ENCODE data around the gene ABO. TPM values are rescaled to one million over a fixed set of nuclear protein-coding genes. Genes with fewer than 3 reads are reported as not detected.
"Not testable (repeated sequence)": the region's sequence is repeated elsewhere in the genome, so short reads cannot be mapped to it uniquely, and the experiment has no call there.

ABO gene
- total and polyA plus RNA-seq, 2 donors from 2014 or later, result 25.0 to 29.0 TPM

GRCh38 chr9:133252301-133253020 is 22.5 kb downstream of the ABO start:
- FAIRE-seq (no peak), DNase-seq (peak in 3 of 5 donors; percentile 57 to 95 (median 58))
- Histone ChIP-seq H3K4me1 (ENCODE audit: control insufficient read depth in 2 of 3, insufficient read depth in 2 of 3, low read depth in 1 of 3, low read length in 3 of 3) (peaks cover 0 to 31% (median 18%) of the 10 kb centered on the region in 3 donors), H3K9ac (ENCODE audit: low read length in 3 of 3) (peak overlapping the region in 1 of 3 donors; percentile 22), H3K36me3 (ENCODE audit: control insufficient read depth in 2 of 3, insufficient read depth in 3 of 3, low read length in 3 of 3) (peaks cover 0 to 2% (median 0%) of the 10 kb centered on the region in 3 donors), H3K27me3 (ENCODE audit: control insufficient read depth, insufficient read depth, low read length) (no peaks in the 10 kb centered on the region), H3K4me3 (ENCODE audit: low read length in 3 of 3) (no peak overlapping the region), H3K27ac (ENCODE audit: low read depth in 2 of 2, low read length in 2 of 2) (peak overlapping the region; percentile 71 to 89), H3K9me3 (ENCODE audit: control insufficient read depth in 2 of 3, insufficient read depth in 1 of 3, low read length in 3 of 3) (no peaks in the 10 kb centered on the region)
- TF ChIP-seq CTCF (IDR thresholded peaks at IDR 0.05; ENCODE audit: borderline replicate concordance, extremely low read depth, insufficient read depth), result no peak
- intact Hi-C loops (cut with DNase I), result no loop called here

GRCh38 chr9:133251773-133252172 is 23.2 kb downstream of the ABO start:
- H3K27ac ChIP-seq (ENCODE audit: low read depth in 2 of 2, low read length in 2 of 2), result peak overlapping the region; percentile 71 to 89
- no peak overlapping the region for H3K4me3 ChIP-seq (ENCODE audit: low read length in 3 of 3)
- FAIRE-seq, result no peak

GRCh38 chr9:133251221-133251620 is 23.8 kb downstream of the ABO start:
- H3K9ac ChIP-seq (ENCODE audit: low read length in 3 of 3); H3K27me3 ChIP-seq (ENCODE audit: control insufficient read depth, insufficient read depth, low read length); DNase-seq; H3K9me3 ChIP-seq (ENCODE audit: control insufficient read depth in 2 of 3, insufficient read depth in 1 of 3, low read length in 3 of 3); FAIRE-seq; H3K4me3 ChIP-seq (ENCODE audit: low read length in 3 of 3); intact Hi-C loops (cut with DNase I); H3K36me3 ChIP-seq (ENCODE audit: control insufficient read depth in 2 of 3, insufficient read depth in 3 of 3, low read length in 3 of 3): not testable (repeated sequence)
- Histone ChIP-seq H3K27ac (ENCODE audit: low read depth in 2 of 2, low read length in 2 of 2) (peak overlapping the region; percentile 71 to 89), H3K4me1 (ENCODE audit: control insufficient read depth in 2 of 3, insufficient read depth in 2 of 3, low read depth in 1 of 3, low read length in 3 of 3) (peaks cover 0 to 25% (median 14%) of the 10 kb centered on the region in 3 donors)

More at GRCh38 chr9:133251773-133252172, 23.2 kb downstream of the ABO start:
- Histone ChIP-seq H3K27me3 (ENCODE audit: control insufficient read depth, insufficient read depth, low read length) (no peaks in the 10 kb centered on the region), H3K9ac (ENCODE audit: low read length in 3 of 3) (no peak overlapping the region), H3K4me1 (ENCODE audit: control insufficient read depth in 2 of 3, insufficient read depth in 2 of 3, low read depth in 1 of 3, low read length in 3 of 3) (peaks cover 0 to 25% (median 14%) of the 10 kb centered on the region in 3 donors), H3K36me3 (ENCODE audit: control insufficient read depth in 2 of 3, insufficient read depth in 3 of 3, low read length in 3 of 3) (peaks cover 0 to 2% (median 0%) of the 10 kb centered on the region in 3 donors), H3K9me3 (ENCODE audit: control insufficient read depth in 2 of 3, insufficient read depth in 1 of 3, low read length in 3 of 3) (no peaks in the 10 kb centered on the region)
- TF ChIP-seq CTCF (IDR thresholded peaks at IDR 0.05; ENCODE audit: borderline replicate concordance, extremely low read depth, insufficient read depth), result no peak
- peak in 1 of 5 donors; percentile 37 for DNase-seq
- intact Hi-C loops (cut with DNase I), result no loop called here

- intact Hi-C loops (cut with DNase I), result no loop called here
- no peak for TF ChIP-seq CTCF (IDR thresholded peaks at IDR 0.05; ENCODE audit: borderline replicate concordance, extremely low read depth, insufficient read depth)
- H3K4me1 ChIP-seq (ENCODE audit: control insufficient read depth in 2 of 3, insufficient read depth in 2 of 3, low read depth in 1 of 3, low read length in 3 of 3), result peaks cover 0 to 25% (median 14%) of the 10 kb centered on the region in 3 donors
- DNase-seq (peak in 4 of 5 donors; percentile 60 to 82 (median 70)), FAIRE-seq (no peak)
- no peaks in the 10 kb centered on the region for H3K9me3 ChIP-seq (ENCODE audit: control insufficient read depth in 2 of 3, insufficient read depth in 1 of 3, low read length in 3 of 3)
- no peaks in the 10 kb centered on the region for H3K27me3 ChIP-seq (ENCODE audit: control insufficient read depth, insufficient read depth, low read length)
- no peak overlapping the region for H3K9ac ChIP-seq (ENCODE audit: low read length in 3 of 3)
- peaks cover 0 to 2% (median 0%) of the 10 kb centered on the region in 3 donors for H3K36me3 ChIP-seq (ENCODE audit: control insufficient read depth in 2 of 3, insufficient read depth in 3 of 3, low read length in 3 of 3)
- H3K27ac ChIP-seq (ENCODE audit: low read depth in 2 of 2, low read length in 2 of 2), result peak overlapping the region in 1 of 2 donors; percentile 89
- H3K4me3 ChIP-seq (ENCODE audit: low read length in 3 of 3), result no peak overlapping the region
Observed at GRCh38 chr9:133250741-133251170, 24.2 kb downstream of the ABO start.
